ENCODE results near the gene CRYBB3. TPM values are rescaled to one million over a fixed set of nuclear protein-coding genes. Genes with fewer than 3 reads are reported as not detected.

CRYBB3 gene
- total RNA-seq, 1 experiment from 2014 or later: 0.39 TPM

GRCh38 chr22:25169278-25170031 is 30.2 kb upstream of the CRYBB3 start:
- no peak overlapping the region for H3K4ac ChIP-seq (ENCODE audit: low read depth, low read length)
- Mint-ChIP-seq H3K27me3 (ENCODE audit: low read depth) (no peaks in the 10 kb centered on the region), H3K9me3 (no peaks in the 10 kb centered on the region), H3K4me3 (no peak overlapping the region), H3K36me3 (ENCODE audit: insufficient read depth in 1 of 3, low read depth in 3 of 3) (peaks cover 0 to 3% (median 1%) of the 10 kb centered on the region in 3 experiments; a peak in 3 of 7 replicates), H3K4me1 (peaks cover 3% of the 10 kb centered on the region in 2 experiments), H3K27ac (peak overlapping the region in 1 of 3 experiments; percentile 83; a peak in 2 of 7 replicates)
- H2BK120ac ChIP-seq (ENCODE audit: low read depth, low read length, poor library complexity, severe bottlenecking): no peak overlapping the region
- no peak overlapping the region for H3K9ac ChIP-seq (ENCODE audit: extremely low read depth, insufficient read length, low read length)
- no peak overlapping the region for H2BK5ac ChIP-seq (ENCODE audit: insufficient read length, low read length)
- H3K23ac ChIP-seq (ENCODE audit: insufficient read length, low read depth, low read length): no peak overlapping the region
- H3K23me2 ChIP-seq (ENCODE audit: insufficient read length, low read depth, low read length, poor library complexity, severe bottlenecking): no peaks in the 10 kb centered on the region
- H3K14ac ChIP-seq (ENCODE audit: insufficient read depth, low read length): no peak overlapping the region
- no peak overlapping the region for H3T11ph ChIP-seq (ENCODE audit: low read length)
- no peak overlapping the region for H4K91ac ChIP-seq (ENCODE audit: insufficient read length, low read depth, low read length)
- no peak overlapping the region for H3K4me2 ChIP-seq (ENCODE audit: insufficient read depth, insufficient read length, low read length)
- TF ChIP-seq CTCF (conservative IDR thresholded peaks at IDR 0.05): no peak
- no peak overlapping the region for H3K56ac ChIP-seq (ENCODE audit: insufficient read length, low read depth, low read length)
- no peaks in the 10 kb centered on the region for H3K79me1 ChIP-seq (ENCODE audit: insufficient read depth, low read depth, low read length, poor library complexity, severe bottlenecking)
- no peak overlapping the region for H2AK5ac ChIP-seq (ENCODE audit: insufficient read length, low read length)
- H3K27ac ChIP-seq (ENCODE audit: insufficient read length, low read depth, low read length): no peak overlapping the region
- H3K27me3 ChIP-seq (ENCODE audit: insufficient read depth, low read length): no peaks in the 10 kb centered on the region
- no peak overlapping the region for H4K5ac ChIP-seq (ENCODE audit: insufficient read length, low read depth, low read length)
- H2AFZ ChIP-seq (ENCODE audit: low read length): no peak overlapping the region
- no peak overlapping the region for H2BK12ac ChIP-seq (ENCODE audit: insufficient read length, low read depth, low read length)
- no CpG with 5 or more reads among the region's 17 CpGs for WGBS (ENCODE audit: extremely low coverage, insufficient read length, low lambda C conversion rate)
- H2BK15ac ChIP-seq (ENCODE audit: low read depth, low read length): no peak overlapping the region
- no peaks in the 10 kb centered on the region for H3K79me2 ChIP-seq (ENCODE audit: insufficient read depth, low read length)
- H4K8ac ChIP-seq (replicated peaks; ENCODE audit: insufficient read length, low read depth, low read length): no peak overlapping the region
- H3K18ac ChIP-seq (ENCODE audit: insufficient read length, low read depth, low read length): no peak overlapping the region
- no peaks in the 10 kb centered on the region for H3K9me3 ChIP-seq (ENCODE audit: control insufficient read depth, low read depth, low read length)
- H3K4me1 ChIP-seq (ENCODE audit: insufficient read depth, low read length): no peaks in the 10 kb centered on the region
- no peak overlapping the region for H2BK20ac ChIP-seq (ENCODE audit: low read depth, low read length, poor library complexity, severe bottlenecking)
- no peaks in the 10 kb centered on the region for H4K20me1 ChIP-seq (ENCODE audit: control insufficient read depth, insufficient read depth, insufficient read length)
- no peak for DNase-seq

All from H9 (cell line).